ENCODE results near the gene KCMF1. TPM values are rescaled to one million over a fixed set of nuclear protein-coding genes. Genes with fewer than 3 reads are reported as not detected.
"Not testable (repeated sequence)": the region's sequence is repeated elsewhere in the genome, so short reads cannot be mapped to it uniquely, and the experiment has no call there.

Gene KCMF1
- total and polyA plus RNA-seq, 8 donors: 2.3 to 88.4 (median 44.5) TPM

GRCh38 chr2:84942964-84943421 lies 28.0 kb upstream of the KCMF1 start:
- DNase-seq: no peak
- Histone ChIP-seq H3K4me1 (peaks cover 0 to 35% (median 11%) of the 10 kb centered on the region in 4 donors), H3K27me3 (no peaks in the 10 kb centered on the region), H3K36me3 (no peaks in the 10 kb centered on the region), H3K4me3 (no peak overlapping the region), H3K27ac (no peak overlapping the region), H3K9me3 (no peaks in the 10 kb centered on the region)
- intact Hi-C loops (cut with DNase I; ENCODE audit: low total_unique reads): no loop called here
- TF ChIP-seq POLR2AphosphoS5 (IDR thresholded peaks at IDR 0.05) (no peak), POLR2A (IDR thresholded peaks at IDR 0.05) (no peak), CTCF (IDR thresholded peaks at IDR 0.05) (no peak), EP300 (IDR thresholded peaks at IDR 0.05) (no peak)
- 66 to 87% (median 80%) methylated on average over 4 of the region's 4 CpGs for WGBS, 5 donors

- 84 to 87% (median 86%) methylated on average over 7 of the region's 7 CpGs for WGBS, 5 donors
- TF ChIP-seq CTCF (IDR thresholded peaks at IDR 0.05) (no peak), POLR2AphosphoS5 (IDR thresholded peaks at IDR 0.05) (no peak), POLR2A (IDR thresholded peaks at IDR 0.05) (no peak)
- Histone ChIP-seq H3K27ac (no peak overlapping the region), H3K4me3 (no peak overlapping the region), H3K9me3 (no peaks in the 10 kb centered on the region), H3K36me3 (no peaks in the 10 kb centered on the region), H3K27me3 (no peaks in the 10 kb centered on the region), H3K4me1 (peaks cover 0 to 30% (median 7%) of the 10 kb centered on the region in 4 donors)
- intact Hi-C loops (cut with DNase I; ENCODE audit: low total_unique reads): no loop called here
- no peak for DNase-seq
Observed at GRCh38 chr2:84944295-84944909, 26.6 kb upstream of the KCMF1 start.

- Histone ChIP-seq H3K4me1 (peaks cover 0 to 17% (median 2%) of the 10 kb centered on the region in 4 donors), H3K27ac (peak overlapping the region in 4 of 5 donors; percentile 55 to 78 (median 66))
- H3K9me3 ChIP-seq; H3K36me3 ChIP-seq; intact Hi-C loops (cut with DNase I; ENCODE audit: low total_unique reads); H3K27me3 ChIP-seq; H3K4me3 ChIP-seq: not testable (repeated sequence)
- peak in 1 of 2 donors; percentile 40 for DNase-seq
- WGBS, 5 donors: 50 to 88% (median 70%) methylated on average over 2 to 3 of the region's 3 CpGs
Observed at GRCh38 chr2:84945838-84946203, 25.1 kb upstream of the KCMF1 start.

GRCh38 chr2:84946204-84947009 lies 24.6 kb upstream of the KCMF1 start:
- whole genome bisulfite sequencing, 5 donors: 50 to 59% (median 53%) methylated on average over 11 to 12 of the region's 12 CpGs
- intact Hi-C loops (cut with DNase I; ENCODE audit: low total_unique reads): no loop called here
- TF ChIP-seq POLR2A (IDR thresholded peaks at IDR 0.05) (no peak), CTCF (IDR thresholded peaks at IDR 0.05) (no peak), POLR2AphosphoS5 (IDR thresholded peaks at IDR 0.05) (peak in 2 of 3 donors; percentile 41 to 55), EP300 (IDR thresholded peaks at IDR 0.05) (no peak)
- no peaks in the 10 kb centered on the region for H3K9me3 ChIP-seq
- peak; percentile 57 to 81 for DNase-seq
- no peak overlapping the region for H3K4me3 ChIP-seq
- H3K4me1 ChIP-seq: peaks cover 0 to 17% (median 2%) of the 10 kb centered on the region in 4 donors
- peak overlapping the region in 4 of 5 donors; percentile 55 to 78 (median 66) for H3K27ac ChIP-seq
- no peaks in the 10 kb centered on the region for H3K36me3 ChIP-seq
- H3K27me3 ChIP-seq: no peaks in the 10 kb centered on the region
